H1 (cell line): ENCODE measurements around the gene LMNA. TPM values are rescaled to one million over a fixed set of nuclear protein-coding genes. Genes with fewer than 3 reads are reported as not detected.

Source experiments
- CTCF ChIA-PET: fragments of 300-600 bp; sonication (Branson Sonifier 250); formaldehyde crosslinking; loops from one replicate; lab custom pipeline; 2021; ENCODE audit not compliant: partially characterized antibody; lab: Charles Lee
- POLR2A ChIA-PET: fragments of 300-600 bp; sonication (Branson Sonifier 250); formaldehyde crosslinking; loops from one replicate; lab custom pipeline; 2021; ENCODE audit warnings: inconsistent platforms; ENCODE audit not compliant: partially characterized antibody; lab: Charles Lee
- DNase-seq, 2 experiments: peaks; one replicate each; pipeline versions ENCODE4 v3.0.0 to v3.0.0-alpha.2; 2010 to 2022; ENCODE audit warnings: low spot score in 2 of 2, low read depth in 1 of 2, mixed read lengths in 1 of 2
- FAIRE-seq: peaks from 2 replicates; lab custom pipeline; 2011; peaks lifted over from hg19 to GRCh38; lab: Jason Lieb, UNC
- H2AFZ ChIP-seq: 2 replicates; pipeline ENCODE4 v1.8.1; 2012; ENCODE audit warnings: low read length, inconsistent platforms
- H2AK5ac ChIP-seq: 2 replicates; pipeline ENCODE4 v1.6.1; 2013; ENCODE audit warnings: low read depth, low read length
- H2BK120ac ChIP-seq: replicated peaks from 2 replicates; pipeline ENCODE3; 2013; ENCODE audit warnings: low read depth, low read length, inconsistent platforms
- H2BK12ac ChIP-seq: 2 replicates; pipeline ENCODE4 v1.6.1; 2013; ENCODE audit warnings: low read depth, low read length
- H2BK15ac ChIP-seq: 2 replicates; pipeline ENCODE4 v1.6.1; 2013; ENCODE audit warnings: low read length
- H2BK20ac ChIP-seq: 2 replicates; pipeline ENCODE4 v1.6.1; 2013; ENCODE audit warnings: low read length
- H2BK5ac ChIP-seq: 2 replicates; pipeline ENCODE4 v1.6.1; 2013; ENCODE audit warnings: low read depth, low read length
- H3K14ac ChIP-seq: 2 replicates; pipeline ENCODE4 v1.6.1; 2013; ENCODE audit warnings: inconsistent platforms; ENCODE audit not compliant: insufficient read length
- H3K18ac ChIP-seq: 2 replicates; pipeline ENCODE4 v1.6.1; 2013; ENCODE audit warnings: low read length; ENCODE audit errors: extremely low read depth
- H3K23ac ChIP-seq: 2 replicates; pipeline ENCODE4 v1.6.1; 2013; ENCODE audit warnings: inconsistent platforms; ENCODE audit not compliant: insufficient read length
- H3K23me2 ChIP-seq: 2 replicates; pipeline ENCODE4 v1.6.1; 2013; ENCODE audit warnings: low read depth, low read length
- H3K27ac ChIP-seq: 2 replicates; pipeline ENCODE4 v1.6.1; 2011; ENCODE audit warnings: low read depth, low read length, inconsistent platforms
- H3K27me3 ChIP-seq, 4 experiments: replicated peaks in 1 of 4; 1 replicate in 1 of 4; 2 replicates in 3 of 4; pipeline versions ENCODE4 v1.6.1 to v1.8.1; 2011 to 2013; ENCODE audit warnings: low read length in 3 of 4, mild to moderate bottlenecking in 3 of 4, inconsistent platforms in 2 of 4, mixed read lengths in 2 of 4, moderate library complexity in 1 of 4; ENCODE audit not compliant: control insufficient read depth in 3 of 4, insufficient read depth in 3 of 4; ENCODE audit errors: extremely low read depth in 1 of 4
- H3K36me3 ChIP-seq, 4 experiments: 2 replicates each; pipeline versions ENCODE4 v1.6.1 to v1.8.1; 2011 to 2013; ENCODE audit warnings: mild to moderate bottlenecking in 4 of 4, low read length in 3 of 4, moderate library complexity in 2 of 4, control low read depth in 1 of 4, inconsistent platforms in 1 of 4; ENCODE audit not compliant: insufficient read depth in 4 of 4, control insufficient read depth in 2 of 4
- H3K4ac ChIP-seq: replicated peaks from 2 replicates; pipeline ENCODE3; 2013; ENCODE audit warnings: low read length, low read depth, mixed read lengths, inconsistent platforms; ENCODE audit not compliant: insufficient read length
- H3K4me1 ChIP-seq, 4 experiments: replicated peaks in 1 of 4; 1 replicate in 1 of 4; 2 replicates in 3 of 4; pipeline versions ENCODE4 v1.6.1 to v1.8.1; 2011 to 2013; ENCODE audit warnings: low read length in 3 of 4, inconsistent platforms in 2 of 4, mixed read lengths in 1 of 4; ENCODE audit not compliant: insufficient read depth in 4 of 4, control insufficient read depth in 3 of 4
- H3K4me2 ChIP-seq, 2 experiments: 2 replicates each; pipeline versions ENCODE4 v1.6.1 to v1.8.1; 2011 to 2013; ENCODE audit warnings: low read depth in 2 of 2, low read length in 2 of 2, control low read depth in 1 of 2, inconsistent platforms in 1 of 2, mild to moderate bottlenecking in 1 of 2; ENCODE audit not compliant: insufficient read depth in 1 of 2
- H3K4me3 ChIP-seq, 4 experiments: fragments of 200-600, 300-600 bp in 1 of 4; sonication (generic), shearing (Covaris generic), sonication (Bioruptor Twin) in 1 of 4; 2 replicates each; pipeline versions ENCODE4 v1.5.1 to v1.8.1; 2011 to 2016; ENCODE audit warnings: low read length in 4 of 4, low read depth in 3 of 4, control low read depth in 2 of 4, inconsistent platforms in 2 of 4, mild to moderate bottlenecking in 2 of 4, mixed read lengths in 1 of 4, moderate library complexity in 1 of 4; ENCODE audit not compliant: insufficient read depth in 2 of 4; ENCODE audit errors: extremely low read depth in 1 of 4
- H3K56ac ChIP-seq: replicated peaks from 2 replicates; pipeline ENCODE3; 2013; ENCODE audit warnings: low read depth, mild to moderate bottlenecking, mixed read lengths, low read length, inconsistent platforms; ENCODE audit not compliant: insufficient read length
- H3K79me1 ChIP-seq: 2 replicates; pipeline ENCODE4 v1.6.1; 2013; ENCODE audit warnings: low read depth, low read length, control low read depth
- H3K79me2 ChIP-seq, 2 experiments: 2 replicates each; pipeline versions ENCODE4 v1.6.1 to v1.8.1; 2012 to 2013; ENCODE audit warnings: low read length in 2 of 2, mild to moderate bottlenecking in 2 of 2, inconsistent platforms in 1 of 2; ENCODE audit not compliant: insufficient read depth in 2 of 2, control insufficient read depth in 1 of 2
- H3K9ac ChIP-seq, 4 experiments: replicated peaks in 1 of 4; 1 replicate in 1 of 4; 2 replicates in 3 of 4; pipeline versions ENCODE4 v1.6.1 to v1.8.1; 2011 to 2013; ENCODE audit warnings: low read depth in 3 of 4, low read length in 3 of 4, control low read depth in 2 of 4, mild to moderate bottlenecking in 2 of 4, moderate library complexity in 2 of 4, inconsistent platforms in 1 of 4; ENCODE audit errors: extremely low read depth in 1 of 4
- H3K9me3 ChIP-seq, 2 experiments: 2 replicates each; pipeline versions ENCODE4 v1.6.1 to v1.8.1; 2012 to 2013; ENCODE audit warnings: mild to moderate bottlenecking in 2 of 2, moderate library complexity in 2 of 2, control low read depth in 1 of 2, inconsistent platforms in 1 of 2, low read depth in 1 of 2, low read length in 1 of 2, mixed read lengths in 1 of 2; ENCODE audit not compliant: insufficient read depth in 2 of 2
- H4K20me1 ChIP-seq, 2 experiments: replicated peaks in 1 of 2; 2 replicates each; pipeline versions ENCODE3 to v1.8.1; 2011 to 2013; ENCODE audit warnings: inconsistent platforms in 2 of 2, low read length in 2 of 2, mild to moderate bottlenecking in 1 of 2; ENCODE audit not compliant: insufficient read depth in 2 of 2, control insufficient read depth in 1 of 2
- H4K5ac ChIP-seq: 2 replicates; pipeline ENCODE4 v1.6.1; 2013; ENCODE audit warnings: low read length, low read depth, mixed read lengths, inconsistent platforms; ENCODE audit not compliant: insufficient read length
- H4K8ac ChIP-seq: 2 replicates; pipeline ENCODE4 v1.8.0; 2013; ENCODE audit warnings: mild to moderate bottlenecking, moderate library complexity, low read length, inconsistent platforms; ENCODE audit not compliant: insufficient read depth; ENCODE audit errors: extremely low read depth
- H4K91ac ChIP-seq: replicated peaks from 2 replicates; pipeline ENCODE3; 2013; ENCODE audit warnings: low read length, mixed read lengths, inconsistent platforms; ENCODE audit not compliant: insufficient read length
- ATF3 ChIP-seq: IDR thresholded peaks from 2 replicates; pipeline ENCODE4 v1.6.1; 2011; ENCODE audit warnings: low read depth, mild to moderate bottlenecking, low read length; ENCODE audit not compliant: insufficient read depth
- CHD2 ChIP-seq: IDR thresholded peaks from 2 replicates; pipeline ENCODE4 v1.6.1; 2012; ENCODE audit warnings: low read length, improper control_type of control experiment
- HDAC6 ChIP-seq: IDR thresholded peaks from one replicate; pipeline ENCODE4 v1.7.1; 2012; ENCODE audit warnings: low read depth, mild to moderate bottlenecking, inconsistent platforms, low read length, moderate library complexity
- KDM1A ChIP-seq: fragments of 200-600, 300-600 bp; sonication (generic); IDR thresholded peaks from 2 replicates; pipeline ENCODE4 v1.7.1; 2016; ENCODE audit warnings: mild to moderate bottlenecking, low read length, borderline replicate concordance
- POLR2AphosphoS5 ChIP-seq: IDR thresholded peaks from 2 replicates; pipeline ENCODE4 v1.6.1; 2011; ENCODE audit warnings: low read depth, low read length
- RXRA ChIP-seq: IDR thresholded peaks from 2 replicates; pipeline ENCODE4 v1.6.1; 2011; ENCODE audit warnings: low read depth, mild to moderate bottlenecking, low read length, moderate library complexity; ENCODE audit not compliant: insufficient read depth
- SAP30 ChIP-seq: fragments of 300-600 bp; sonication (generic); IDR thresholded peaks from 2 replicates; pipeline ENCODE4 v1.7.1; 2012; ENCODE audit warnings: low read length, moderate library complexity, mild to moderate bottlenecking, inconsistent platforms; ENCODE audit not compliant: insufficient read depth, insufficient replicate concordance
- whole genome bisulfite sequencing, 2 experiments: shearing (Covaris generic) in 1 of 2; methylation state at CpG; one replicate each; pipeline versions ENCODE4 v1.1.6 to v1.1.7; 2013 to 2015; ENCODE audit warnings: low lambda C conversion rate in 2 of 2, mixed read lengths in 2 of 2, inconsistent platforms in 1 of 2, low coverage in 1 of 2, missing lambda C conversion rate in 1 of 2; ENCODE audit not compliant: insufficient replicate concordance in 2 of 2, insufficient coverage in 1 of 2, insufficient read length in 1 of 2; ENCODE audit errors: extremely low coverage in 1 of 2, missing lambda C conversion rate in 1 of 2; 5-methylcytosine and 5-hydroxymethylcytosine counted together
- polyA plus RNA-seq, 7 experiments: library from polyadenylated mRNA; depleted of rRNA in 3 of 7; stranded (reverse) in 5 of 7; unstranded in 2 of 7; fragments of >200 nt in 5 of 7; fragments of 200-250 nt in 2 of 7; gene quantifications; 1 replicate in 5 of 7; 2 replicates in 1 of 7; 4 replicates in 1 of 7; pipeline versions ENCODE4 v1.2.1 to v1.2.3, GENCODE V29; 2011 to 2013; ENCODE audit warnings: missing spikeins in 2 of 7, mixed read lengths in 2 of 7
- total RNA-seq: library from RNA; stranded (reverse); fragmentation: NEBNext Ultra II Directional; extraction: Animal tissue kit (Norgen Biotek cat#: 25700); gene quantifications from 2 replicates; pipeline ENCODE4 v1.2.1, GENCODE V29; 2021

LMNA gene
- total and polyA plus RNA-seq, 2 of the 8 experiments (the other 6 are each of a cell fraction or from before 2014, with no cell fraction given): 25.8 to 46.8 TPM

DNA sequence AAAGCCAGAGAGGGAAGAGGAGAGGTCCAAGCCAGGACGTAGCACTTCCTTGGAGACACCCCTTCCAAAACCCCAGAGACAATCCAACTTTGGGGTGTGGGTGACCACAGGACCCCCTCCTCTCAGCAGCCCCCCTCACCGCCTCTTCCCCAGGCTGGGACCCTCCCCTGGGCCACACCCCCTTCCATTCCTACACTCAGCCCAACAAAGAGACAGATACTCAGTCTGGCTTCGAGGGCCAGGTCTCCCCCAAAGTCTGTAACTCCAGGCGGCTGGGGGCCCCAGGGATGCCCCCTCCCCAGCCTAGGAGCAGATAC is 33.7 kb upstream of the LMNA start:
- Histone ChIP-seq H4K91ac (peak overlapping the region; percentile 99), H2BK120ac (no peak overlapping the region), H3K23me2 (peaks cover 14% of the 10 kb centered on the region), H3K4ac (peak overlapping the region; percentile 82), H3K18ac (peak overlapping the region; percentile 93; the same call in 1 of the 2 replicates), H3K36me3 (peaks cover 3 to 21% (median 8%) of the 10 kb centered on the region in 4 experiments; a peak in 6 of 8 replicates), H2BK15ac (peak overlapping the region; percentile 72; the same call in 1 of the 2 replicates), H3K23ac (no peak overlapping the region), H3K56ac (peak overlapping the region; percentile 86), H2BK12ac (0 out of 2 replicates have a peak overlapping the region, but pooled peaks have one; percentile 39), H3K79me1 (peaks cover 20% of the 10 kb centered on the region), H3K27me3 (no peaks in the 10 kb centered on the region), H3K9ac (peak overlapping the region; percentile 58 to 90 (median 76)), H2BK20ac (0 out of 2 replicates have a peak overlapping the region, but pooled peaks have one; percentile 21), H3K9me3 (no peaks in the 10 kb centered on the region), H4K5ac (peak overlapping the region; percentile 82), H3K14ac (no peak overlapping the region), H2BK5ac (peak overlapping the region; percentile 98; the same call in 1 of the 2 replicates), H2AFZ (no peak overlapping the region), H3K27ac (peak overlapping the region; percentile 86; the same call in 1 of the 2 replicates), H3K4me1 (peaks cover 15 to 39% (median 26%) of the 10 kb centered on the region in 4 experiments), H3K4me2 (peak overlapping the region; percentile 76 to 79), H4K8ac (peak overlapping the region; percentile 60), H3K79me2 (peaks cover 19 to 73% of the 10 kb centered on the region in 2 experiments), H4K20me1 (peaks cover 14 to 26% of the 10 kb centered on the region in 2 experiments), H2AK5ac (no peak overlapping the region), H3K4me3 (peak overlapping the region; percentile 86 to 98 (median 94))
- ChIA-PET CTCF (interaction anchor here (0.8 to 29.5 kb wide), 5 partner anchors 10 to 349 kb away, joined by 3 to 1994 read pairs (median 6); partner anchors contain the start of gene LMNA), POLR2A (interaction anchor here (0.7 to 29.6 kb wide), 15 partner anchors 7 to 103 kb away, joined by 3 to 763 read pairs (median 16); partner anchors contain the start of genes ARHGEF2, LAMTOR2, LMNA and RAB25)
- no peak for DNase-seq
- WGBS, 2 experiments: 2% methylated on average over 4 of the region's 4 CpGs; no CpG with 5 or more reads in 1 of the 2 experiments
- FAIRE-seq: no peak
- TF ChIP-seq POLR2AphosphoS5 (0 out of 2 replicates have a peak, but pooled peaks have one; percentile 5), ATF3 (no peak), CHD2 (no peak), RXRA (no peak), HDAC6 (no peak), KDM1A (no peak), SAP30 (no peak)
